ENCODE data around the gene MYORG. TPM values are rescaled to one million over a fixed set of nuclear protein-coding genes. Genes with fewer than 3 reads are reported as not detected.

The MYORG gene
- total and polyA plus RNA-seq, 4 donors: 11.4 to 26.6 (median 19.3) TPM

GRCh38 chr9:34408173-34408572 lies 31.5 kb upstream of the MYORG start:
- no peaks in the 10 kb centered on the region for H3K27me3 ChIP-seq (ENCODE audit: control insufficient read depth in 4 of 4, insufficient read depth in 4 of 4, low read length in 3 of 4)
- DNase-seq (ENCODE audit: low spot score): no peak
- H3K36me3 ChIP-seq (ENCODE audit: control insufficient read depth in 4 of 4, insufficient read depth in 3 of 4, low read depth in 1 of 4, low read length in 3 of 4): peaks cover 0 to 2% (median 0%) of the 10 kb centered on the region in 4 donors
- H3K9ac ChIP-seq (ENCODE audit: low read depth in 1 of 2, low read length in 2 of 2): no peak overlapping the region
- H3K4me3 ChIP-seq (ENCODE audit: low read depth in 1 of 3, low read length in 3 of 3): no peak overlapping the region
- TF ChIP-seq FOXA2 (IDR thresholded peaks at IDR 0.05) (no peak), TAF1 (conservative IDR thresholded peaks at IDR 0.05) (no peak), FOXA1 (IDR thresholded peaks at IDR 0.05) (no peak), RAD21 (IDR thresholded peaks at IDR 0.05) (no peak), NR2F2 (IDR thresholded peaks at IDR 0.05) (no peak), ATF3 (IDR thresholded peaks at IDR 0.05) (no peak), SP1 (IDR thresholded peaks at IDR 0.05) (no peak)
- TF ChIP-seq, protein P1, sequence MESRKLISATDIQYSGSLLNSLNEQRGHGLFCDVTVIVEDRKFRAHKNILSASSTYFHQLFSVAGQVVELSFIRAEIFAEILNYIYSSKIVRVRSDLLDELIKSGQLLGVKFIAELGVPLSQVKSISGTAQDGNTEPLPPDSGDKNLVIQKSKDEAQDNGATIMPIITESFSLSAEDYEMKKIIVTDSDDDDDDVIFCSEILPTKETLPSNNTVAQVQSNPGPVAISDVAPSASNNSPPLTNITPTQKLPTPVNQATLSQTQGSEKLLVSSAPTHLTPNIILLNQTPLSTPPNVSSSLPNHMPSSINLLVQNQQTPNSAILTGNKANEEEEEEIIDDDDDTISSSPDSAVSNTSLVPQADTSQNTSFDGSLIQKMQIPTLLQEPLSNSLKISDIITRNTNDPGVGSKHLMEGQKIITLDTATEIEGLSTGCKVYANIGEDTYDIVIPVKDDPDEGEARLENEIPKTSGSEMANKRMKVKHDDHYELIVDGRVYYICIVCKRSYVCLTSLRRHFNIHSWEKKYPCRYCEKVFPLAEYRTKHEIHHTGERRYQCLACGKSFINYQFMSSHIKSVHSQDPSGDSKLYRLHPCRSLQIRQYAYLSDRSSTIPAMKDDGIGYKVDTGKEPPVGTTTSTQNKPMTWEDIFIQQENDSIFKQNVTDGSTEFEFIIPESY (IDR thresholded peaks at IDR 0.05): no peak
- H3K4me1 ChIP-seq (ENCODE audit: control insufficient read depth in 4 of 4, insufficient read depth in 4 of 4, low read length in 3 of 4): peaks cover 0 to 6% (median 5%) of the 10 kb centered on the region in 4 donors
- H3K27ac ChIP-seq (ENCODE audit: low read depth in 1 of 2, low read length in 2 of 2): no peak overlapping the region
- 90% methylated on average over 1 of the region's 1 CpG for WGBS
- H3K9me3 ChIP-seq (ENCODE audit: control insufficient read depth in 4 of 4, low read length in 3 of 4): no peaks in the 10 kb centered on the region

DNA sequence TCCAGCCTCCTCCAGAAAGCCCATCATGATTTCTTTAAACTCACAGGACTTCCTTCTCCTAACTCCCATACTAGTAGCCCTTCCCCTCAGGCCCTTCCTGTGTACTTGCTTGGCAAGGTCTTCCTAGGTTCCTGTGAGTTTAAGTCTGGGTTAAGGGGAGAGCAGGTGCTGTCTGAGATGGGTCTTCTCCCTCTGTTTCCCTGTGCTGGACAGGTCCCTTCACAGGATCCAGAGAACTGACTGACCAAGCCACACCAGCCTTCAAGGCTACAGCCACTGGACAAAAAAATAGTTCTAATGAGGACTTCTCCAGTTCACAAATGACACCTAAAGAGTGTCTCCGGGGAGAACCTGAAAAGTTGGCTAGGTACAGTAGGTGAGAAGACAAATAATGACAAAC lies 29.5 kb upstream of the MYORG start:
- peaks cover 0 to 6% (median 5%) of the 10 kb centered on the region in 4 donors for H3K4me1 ChIP-seq (ENCODE audit: control insufficient read depth in 4 of 4, insufficient read depth in 4 of 4, low read length in 3 of 4)
- H3K36me3 ChIP-seq (ENCODE audit: control insufficient read depth in 4 of 4, insufficient read depth in 3 of 4, low read depth in 1 of 4, low read length in 3 of 4): peaks cover 0 to 7% (median 4%) of the 10 kb centered on the region in 4 donors
- no peaks in the 10 kb centered on the region for H3K9me3 ChIP-seq (ENCODE audit: control insufficient read depth in 4 of 4, low read length in 3 of 4)
- TF ChIP-seq SP1 (IDR thresholded peaks at IDR 0.05) (no peak), HNF4A (conservative IDR thresholded peaks at IDR 0.05) (no peak), GABPA (IDR thresholded peaks at IDR 0.05 in 1 of 2, conservative IDR thresholded peaks at IDR 0.05 in 1 of 2) (no peak), JUND (IDR thresholded peaks at IDR 0.05) (no peak), HNF4G (IDR thresholded peaks at IDR 0.05) (no peak), EGR1 (IDR thresholded peaks at IDR 0.05; ENCODE audit: low read depth in 2 of 2) (no peak), FOXA1 (IDR thresholded peaks at IDR 0.05) (no peak), FOXA2 (IDR thresholded peaks at IDR 0.05) (no peak), YY1 (IDR thresholded peaks at IDR 0.05) (no peak), RAD21 (IDR thresholded peaks at IDR 0.05) (no peak), RXRA (IDR thresholded peaks at IDR 0.05) (no peak), TAF1 (conservative IDR thresholded peaks at IDR 0.05) (no peak), ATF3 (IDR thresholded peaks at IDR 0.05) (no peak)
- TF ChIP-seq, protein P1 (IDR thresholded peaks at IDR 0.05): no peak
- TF ChIP-seq, protein P2, sequence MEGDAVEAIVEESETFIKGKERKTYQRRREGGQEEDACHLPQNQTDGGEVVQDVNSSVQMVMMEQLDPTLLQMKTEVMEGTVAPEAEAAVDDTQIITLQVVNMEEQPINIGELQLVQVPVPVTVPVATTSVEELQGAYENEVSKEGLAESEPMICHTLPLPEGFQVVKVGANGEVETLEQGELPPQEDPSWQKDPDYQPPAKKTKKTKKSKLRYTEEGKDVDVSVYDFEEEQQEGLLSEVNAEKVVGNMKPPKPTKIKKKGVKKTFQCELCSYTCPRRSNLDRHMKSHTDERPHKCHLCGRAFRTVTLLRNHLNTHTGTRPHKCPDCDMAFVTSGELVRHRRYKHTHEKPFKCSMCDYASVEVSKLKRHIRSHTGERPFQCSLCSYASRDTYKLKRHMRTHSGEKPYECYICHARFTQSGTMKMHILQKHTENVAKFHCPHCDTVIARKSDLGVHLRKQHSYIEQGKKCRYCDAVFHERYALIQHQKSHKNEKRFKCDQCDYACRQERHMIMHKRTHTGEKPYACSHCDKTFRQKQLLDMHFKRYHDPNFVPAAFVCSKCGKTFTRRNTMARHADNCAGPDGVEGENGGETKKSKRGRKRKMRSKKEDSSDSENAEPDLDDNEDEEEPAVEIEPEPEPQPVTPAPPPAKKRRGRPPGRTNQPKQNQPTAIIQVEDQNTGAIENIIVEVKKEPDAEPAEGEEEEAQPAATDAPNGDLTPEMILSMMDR (IDR thresholded peaks at IDR 0.05; ENCODE audit: low read depth, low read length, missing input control): no peak
- no peaks in the 10 kb centered on the region for H3K27me3 ChIP-seq (ENCODE audit: control insufficient read depth in 4 of 4, insufficient read depth in 4 of 4, low read length in 3 of 4)
- H3K9ac ChIP-seq (ENCODE audit: low read depth in 1 of 2, low read length in 2 of 2): no peak overlapping the region
- H3K27ac ChIP-seq (ENCODE audit: low read depth in 1 of 2, low read length in 2 of 2): no peak overlapping the region
- WGBS: 75% methylated on average over 1 of the region's 1 CpG
- no peak overlapping the region for H3K4me3 ChIP-seq (ENCODE audit: low read depth in 1 of 3, low read length in 3 of 3)
- DNase-seq (ENCODE audit: low spot score): no peak

Measured in liver (tissue), 9 donors.